ENCODE results near the gene MARCHF6.

- TF ChIP-seq CTCF (IDR thresholded peaks at IDR 0.05; ENCODE audit: low read depth, low read length) = no peak
- TF ChIP-seq EZH2phosphoT487 (IDR thresholded peaks at IDR 0.05; ENCODE audit: low read depth) = no peak
Observed at GRCh38 chr5:10317825-10318682, 35.4 kb upstream of the MARCHF6 start.

All from OCI-LY3 (cell line).